ENCODE measurements around the gene ASNSD1.

DNA sequence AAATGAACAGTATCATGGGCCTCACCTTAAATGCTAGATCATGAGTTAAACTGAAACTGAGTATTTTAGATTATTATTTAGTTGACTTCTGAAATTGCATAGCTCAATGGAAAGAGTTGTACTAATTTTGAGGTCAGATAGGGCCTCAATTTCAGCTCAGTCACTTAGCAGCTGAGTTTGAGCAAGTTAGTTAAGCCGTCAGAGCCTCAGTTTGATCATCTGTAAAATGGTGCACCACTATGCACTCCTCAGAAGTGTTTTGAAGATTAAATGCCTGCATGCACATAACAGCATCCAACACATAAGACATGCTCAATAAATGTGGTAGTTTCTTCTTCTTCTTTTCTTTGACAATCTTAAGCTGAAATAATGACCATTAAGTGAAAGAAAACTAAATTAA lies 38.2 kb upstream of the ASNSD1 start:
- TF ChIP-seq, protein P1, sequence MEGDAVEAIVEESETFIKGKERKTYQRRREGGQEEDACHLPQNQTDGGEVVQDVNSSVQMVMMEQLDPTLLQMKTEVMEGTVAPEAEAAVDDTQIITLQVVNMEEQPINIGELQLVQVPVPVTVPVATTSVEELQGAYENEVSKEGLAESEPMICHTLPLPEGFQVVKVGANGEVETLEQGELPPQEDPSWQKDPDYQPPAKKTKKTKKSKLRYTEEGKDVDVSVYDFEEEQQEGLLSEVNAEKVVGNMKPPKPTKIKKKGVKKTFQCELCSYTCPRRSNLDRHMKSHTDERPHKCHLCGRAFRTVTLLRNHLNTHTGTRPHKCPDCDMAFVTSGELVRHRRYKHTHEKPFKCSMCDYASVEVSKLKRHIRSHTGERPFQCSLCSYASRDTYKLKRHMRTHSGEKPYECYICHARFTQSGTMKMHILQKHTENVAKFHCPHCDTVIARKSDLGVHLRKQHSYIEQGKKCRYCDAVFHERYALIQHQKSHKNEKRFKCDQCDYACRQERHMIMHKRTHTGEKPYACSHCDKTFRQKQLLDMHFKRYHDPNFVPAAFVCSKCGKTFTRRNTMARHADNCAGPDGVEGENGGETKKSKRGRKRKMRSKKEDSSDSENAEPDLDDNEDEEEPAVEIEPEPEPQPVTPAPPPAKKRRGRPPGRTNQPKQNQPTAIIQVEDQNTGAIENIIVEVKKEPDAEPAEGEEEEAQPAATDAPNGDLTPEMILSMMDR (conservative IDR thresholded peaks at IDR 0.05 in 1 of 2, IDR thresholded peaks at IDR 0.05 in 1 of 2; ENCODE audit: extremely low read depth in 1 of 2, insufficient read depth in 1 of 2, low read depth in 1 of 2, low read length in 2 of 2) = no peak
- TF ChIP-seq EZH2 (IDR thresholded peaks at IDR 0.05; ENCODE audit: borderline replicate concordance, low read length) = no peak
